HUES48 (cell line): ENCODE results near the gene PDE4D.
"Not testable (repeated sequence)": the region's sequence is repeated elsewhere in the genome, so short reads cannot be mapped to it uniquely, and the experiment has no call there.

Experiments used
- H3K27ac ChIP-seq: one replicate; pipeline ENCODE4 v1.7.0; 2013; ENCODE audit warnings: low read depth, low read length, inconsistent platforms
- H3K27me3 ChIP-seq: 2 replicates; pipeline ENCODE4 v1.6.1; 2013; ENCODE audit warnings: mild to moderate bottlenecking, low read length; ENCODE audit not compliant: control insufficient read depth, insufficient read depth
- H3K36me3 ChIP-seq: 2 replicates; pipeline ENCODE4 v1.6.1; 2013; ENCODE audit warnings: low read length; ENCODE audit not compliant: control insufficient read depth, insufficient read depth
- H3K4me1 ChIP-seq: 2 replicates; pipeline ENCODE4 v1.6.1; 2013; ENCODE audit warnings: mild to moderate bottlenecking, low read length; ENCODE audit not compliant: control insufficient read depth, insufficient read depth
- H3K4me3 ChIP-seq: 2 replicates; pipeline ENCODE4 v1.5.1; 2013; ENCODE audit warnings: mild to moderate bottlenecking, low read depth, low read length
- H3K9ac ChIP-seq: 2 replicates; pipeline ENCODE4 v1.6.1; 2013; ENCODE audit warnings: mild to moderate bottlenecking, low read depth, low read length, moderate library complexity
- H3K9me3 ChIP-seq: 2 replicates; pipeline ENCODE4 v1.6.1; 2013; ENCODE audit warnings: low read length; ENCODE audit not compliant: control insufficient read depth, insufficient read depth

The PDE4D gene

GRCh38 chr5:59058969-59059687 is 834.4 kb downstream of the PDE4D start:
- no peaks in the 10 kb centered on the region for H3K36me3 ChIP-seq
- H3K27ac ChIP-seq: no peak overlapping the region
- H3K4me1 ChIP-seq: no peaks in the 10 kb centered on the region
- H3K4me3 ChIP-seq: no peak overlapping the region
- H3K9ac ChIP-seq: no peak overlapping the region
- no peaks in the 10 kb centered on the region for H3K9me3 ChIP-seq
- no peaks in the 10 kb centered on the region for H3K27me3 ChIP-seq

GRCh38 chr5:59058237-59058636 is 835.3 kb downstream of the PDE4D start:
- Histone ChIP-seq H3K4me1 (no peaks in the 10 kb centered on the region), H3K27ac (no peak overlapping the region)

GRCh38 chr5:59056599-59056998 is 836.9 kb downstream of the PDE4D start:
- not testable (repeated sequence) for H3K27ac ChIP-seq, H3K36me3 ChIP-seq, H3K4me1 ChIP-seq, H3K27me3 ChIP-seq, H3K4me3 ChIP-seq, H3K9me3 ChIP-seq, H3K9ac ChIP-seq

More at GRCh38 chr5:59058237-59058636, 835.3 kb downstream of the PDE4D start:
- H3K9me3 ChIP-seq: no peaks in the 10 kb centered on the region
- H3K27me3 ChIP-seq: no peaks in the 10 kb centered on the region
- no peak overlapping the region for H3K4me3 ChIP-seq
- no peak overlapping the region for H3K9ac ChIP-seq
- no peaks in the 10 kb centered on the region for H3K36me3 ChIP-seq

- Histone ChIP-seq H3K4me3 (no peak overlapping the region), H3K4me1 (no peaks in the 10 kb centered on the region), H3K36me3 (no peaks in the 10 kb centered on the region), H3K27ac (no peak overlapping the region), H3K9me3 (no peaks in the 10 kb centered on the region), H3K27me3 (no peaks in the 10 kb centered on the region), H3K9ac (no peak overlapping the region)
These were observed 837.6 kb downstream of the PDE4D start for GRCh38 chr5:59055745-59056448.

- Histone ChIP-seq H3K4me1 (no peaks in the 10 kb centered on the region), H3K27ac (no peak overlapping the region), H3K4me3 (no peak overlapping the region), H3K9ac (no peak overlapping the region), H3K9me3 (no peaks in the 10 kb centered on the region), H3K36me3 (no peaks in the 10 kb centered on the region), H3K27me3 (no peaks in the 10 kb centered on the region)
These were observed 838.5 kb downstream of the PDE4D start for GRCh38 chr5:59054963-59055528.

GRCh38 chr5:59051951-59052350 is 841.6 kb downstream of the PDE4D start:
- no peaks in the 10 kb centered on the region for H3K27me3 ChIP-seq

GRCh38 chr5:59049095-59049494 is 844.4 kb downstream of the PDE4D start:
- Histone ChIP-seq H3K36me3 (no peaks in the 10 kb centered on the region), H3K4me1 (no peaks in the 10 kb centered on the region), H3K9ac (no peak overlapping the region), H3K27ac (no peak overlapping the region), H3K4me3 (no peak overlapping the region), H3K9me3 (no peaks in the 10 kb centered on the region), H3K27me3 (no peaks in the 10 kb centered on the region)

More at GRCh38 chr5:59051951-59052350, 841.6 kb downstream of the PDE4D start:
- Histone ChIP-seq H3K27ac (no peak overlapping the region), H3K4me3 (no peak overlapping the region), H3K9ac (no peak overlapping the region), H3K4me1 (no peaks in the 10 kb centered on the region), H3K36me3 (no peaks in the 10 kb centered on the region), H3K9me3 (no peaks in the 10 kb centered on the region)

- Histone ChIP-seq H3K27me3 (peaks cover 46% of the 10 kb centered on the region), H3K4me1 (peaks cover 15% of the 10 kb centered on the region), H3K9ac (no peak overlapping the region), H3K36me3 (no peaks in the 10 kb centered on the region), H3K9me3 (no peaks in the 10 kb centered on the region), H3K4me3 (no peak overlapping the region), H3K27ac (no peak overlapping the region)
These were observed 851.1 kb downstream of the PDE4D start for GRCh38 chr5:59042201-59043055.

- peaks cover 18% of the 10 kb centered on the region for H3K4me1 ChIP-seq
- no peaks in the 10 kb centered on the region for H3K36me3 ChIP-seq
- H3K27ac ChIP-seq: no peak overlapping the region
- no peak overlapping the region for H3K9ac ChIP-seq
- H3K9me3 ChIP-seq: no peaks in the 10 kb centered on the region
- H3K4me3 ChIP-seq: no peak overlapping the region
- peaks cover 52% of the 10 kb centered on the region for H3K27me3 ChIP-seq
These were observed 852.2 kb downstream of the PDE4D start for GRCh38 chr5:59041355-59041754.

- Histone ChIP-seq H3K27ac (no peak overlapping the region), H3K4me3 (no peak overlapping the region), H3K36me3 (no peaks in the 10 kb centered on the region), H3K9ac (no peak overlapping the region), H3K9me3 (no peaks in the 10 kb centered on the region), H3K4me1 (peaks cover 19% of the 10 kb centered on the region), H3K27me3 (peaks cover 52% of the 10 kb centered on the region)
These were observed 852.7 kb downstream of the PDE4D start for GRCh38 chr5:59040804-59041201.
